Neural progenitor cell (in vitro differentiated cells): ENCODE data around the gene SLC35G4.

Experiments
- EZH2 ChIP-seq: fragments of 200-600 bp; sonication (generic); IDR thresholded peaks from 2 replicates; pipeline ENCODE4 v1.6.1; 2017; ENCODE audit warnings: antibody characterized with exemption, mild to moderate bottlenecking, moderate library complexity
- EZH2phosphoT487 ChIP-seq: fragments of 200-600 bp; sonication (generic); IDR thresholded peaks from 2 replicates; pipeline ENCODE4 v1.6.1; 2017; ENCODE audit warnings: antibody characterized with exemption
- TF ChIP-seq, protein P1 (sequence below): fragments of 200-600 bp; sonication (generic); IDR thresholded peaks from 2 replicates; pipeline ENCODE4 v1.5.1; 2017; ENCODE audit warnings: antibody characterized with exemption, mild to moderate bottlenecking

GRCh38 chr18:11654736-11655605 lies 45.6 kb downstream of the SLC35G4 start:
- TF ChIP-seq EZH2 = no peak
- TF ChIP-seq, protein P1, sequence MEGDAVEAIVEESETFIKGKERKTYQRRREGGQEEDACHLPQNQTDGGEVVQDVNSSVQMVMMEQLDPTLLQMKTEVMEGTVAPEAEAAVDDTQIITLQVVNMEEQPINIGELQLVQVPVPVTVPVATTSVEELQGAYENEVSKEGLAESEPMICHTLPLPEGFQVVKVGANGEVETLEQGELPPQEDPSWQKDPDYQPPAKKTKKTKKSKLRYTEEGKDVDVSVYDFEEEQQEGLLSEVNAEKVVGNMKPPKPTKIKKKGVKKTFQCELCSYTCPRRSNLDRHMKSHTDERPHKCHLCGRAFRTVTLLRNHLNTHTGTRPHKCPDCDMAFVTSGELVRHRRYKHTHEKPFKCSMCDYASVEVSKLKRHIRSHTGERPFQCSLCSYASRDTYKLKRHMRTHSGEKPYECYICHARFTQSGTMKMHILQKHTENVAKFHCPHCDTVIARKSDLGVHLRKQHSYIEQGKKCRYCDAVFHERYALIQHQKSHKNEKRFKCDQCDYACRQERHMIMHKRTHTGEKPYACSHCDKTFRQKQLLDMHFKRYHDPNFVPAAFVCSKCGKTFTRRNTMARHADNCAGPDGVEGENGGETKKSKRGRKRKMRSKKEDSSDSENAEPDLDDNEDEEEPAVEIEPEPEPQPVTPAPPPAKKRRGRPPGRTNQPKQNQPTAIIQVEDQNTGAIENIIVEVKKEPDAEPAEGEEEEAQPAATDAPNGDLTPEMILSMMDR = peak; percentile 97
- TF ChIP-seq EZH2phosphoT487 = no peak
